ENCODE measurements around the gene NAP1L4.
"Not testable (repeated sequence)": the region's sequence is repeated elsewhere in the genome, so short reads cannot be mapped to it uniquely, and the experiment has no call there.

The NAP1L4 gene

GRCh38 chr11:2921261-2921660 is 70.9 kb downstream of the NAP1L4 start:
- no peak for DNase-seq

- DNase-seq = no peak
Observed at GRCh38 chr11:2920343-2920742, 71.8 kb downstream of the NAP1L4 start.

DNA sequence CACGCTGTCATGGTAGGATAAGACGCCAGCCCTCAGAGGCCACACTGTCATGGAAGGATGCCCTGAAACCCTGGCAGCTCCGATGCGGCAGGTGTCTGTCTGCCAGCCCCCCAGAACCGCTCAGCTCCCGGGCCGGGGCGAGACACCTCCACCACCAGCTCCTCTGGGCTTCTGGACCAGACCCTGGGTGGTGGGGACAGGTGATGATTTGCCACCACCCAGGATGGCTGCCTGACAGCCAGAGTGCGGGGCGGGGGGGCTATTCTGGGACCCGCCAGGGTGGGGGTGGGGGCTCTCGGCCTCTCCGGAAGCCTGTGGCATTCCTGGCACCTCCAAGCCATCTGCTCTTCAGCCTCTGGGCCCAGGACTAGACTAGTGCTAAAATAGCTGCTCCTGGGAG is 72.3 kb downstream of the NAP1L4 start:
- DNase-seq = no peak

DNA sequence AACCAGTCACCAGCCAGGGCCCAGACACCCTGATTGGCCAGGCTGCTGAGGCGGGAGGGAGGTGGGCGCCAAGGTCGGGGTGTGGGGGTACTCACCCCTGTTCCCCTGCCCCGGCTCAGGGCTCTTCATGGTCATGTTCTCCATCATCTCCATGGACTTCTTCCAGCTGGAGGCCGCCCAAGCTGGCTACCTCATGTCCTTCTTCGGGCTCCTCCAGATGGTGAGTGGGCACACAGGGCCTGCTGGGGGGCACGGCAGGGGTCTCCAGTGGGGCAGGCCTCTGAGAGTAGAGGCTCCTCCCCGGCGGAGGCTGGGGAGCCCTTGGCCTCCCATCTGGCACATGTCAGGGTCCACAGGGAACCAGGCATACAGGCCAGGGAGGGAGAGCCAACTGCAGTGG is 72.9 kb downstream of the NAP1L4 start:
- DNase-seq = no peak

DNA sequence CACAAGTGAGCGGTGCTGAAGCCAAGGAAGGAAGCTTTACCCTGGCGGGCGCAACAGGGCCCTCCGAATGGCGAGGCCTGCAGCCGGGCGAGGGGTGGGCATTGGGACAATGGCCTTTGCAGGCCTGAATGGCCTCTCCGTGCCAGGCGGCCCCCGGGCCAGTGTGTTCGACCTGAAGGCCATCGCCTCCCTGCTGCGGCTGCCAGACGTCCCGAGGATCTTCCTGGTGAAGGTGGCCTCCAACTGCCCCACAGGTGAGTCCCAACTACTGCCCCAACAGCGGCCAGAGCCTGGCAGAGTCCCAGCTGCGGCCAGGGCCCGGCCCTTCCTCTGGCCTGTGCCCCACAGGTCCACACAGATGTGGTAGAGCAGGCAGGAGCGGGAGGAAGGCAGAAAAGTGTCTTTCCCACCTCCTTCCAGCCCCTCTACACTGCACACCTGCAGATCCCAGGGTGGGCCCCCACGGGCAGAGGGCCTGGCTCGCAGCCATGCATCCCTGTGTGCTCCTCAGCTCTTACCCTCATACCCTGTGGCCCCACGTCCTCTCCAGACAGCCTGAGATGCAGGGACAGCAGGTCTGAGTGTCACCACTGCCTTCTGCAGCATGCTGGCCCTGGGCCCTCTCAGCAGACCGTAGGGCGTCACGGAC is 74.2 kb downstream of the NAP1L4 start:
- DNase-seq = no peak

DNA sequence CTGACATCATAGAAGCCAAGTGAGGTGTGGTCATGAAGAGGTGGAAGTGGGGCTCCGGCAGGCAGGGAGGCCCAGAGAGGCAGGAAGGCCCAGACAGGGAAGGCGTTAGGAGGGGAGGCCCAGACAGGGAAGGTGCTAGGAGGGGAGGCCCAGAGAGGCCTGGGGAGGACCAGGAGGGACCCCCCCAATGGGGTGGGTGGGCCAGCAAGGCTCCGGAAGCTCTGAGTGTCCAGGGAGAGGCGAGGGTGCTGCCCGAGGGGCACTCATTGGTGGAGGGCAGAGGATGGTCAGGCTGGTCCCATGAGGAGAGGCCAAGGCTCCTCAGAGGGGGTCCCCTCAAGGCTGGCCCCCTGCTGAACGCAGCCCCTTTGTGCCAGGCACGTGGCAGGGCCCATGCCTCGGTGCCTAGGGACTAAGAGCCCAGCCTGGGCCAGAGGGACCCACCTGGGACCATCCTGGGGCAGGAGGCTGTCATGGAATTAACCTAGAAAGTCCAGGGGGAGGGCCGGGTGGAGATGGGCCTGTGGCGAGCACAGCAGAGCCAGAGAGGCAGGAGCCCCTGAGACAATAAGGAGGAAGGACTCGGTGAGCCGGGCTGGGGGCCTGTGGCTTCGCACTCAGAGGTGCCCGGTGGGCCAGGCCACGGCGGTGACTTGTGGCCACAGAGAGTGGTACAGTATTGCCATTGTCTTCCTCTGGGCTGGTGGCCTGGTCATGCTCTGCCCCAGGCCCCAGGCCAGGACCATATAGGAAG is 75.1 kb downstream of the NAP1L4 start:
- no peak for DNase-seq

GRCh38 chr11:2916114-2916891 is 75.8 kb downstream of the NAP1L4 start:
- no peak for DNase-seq

DNA sequence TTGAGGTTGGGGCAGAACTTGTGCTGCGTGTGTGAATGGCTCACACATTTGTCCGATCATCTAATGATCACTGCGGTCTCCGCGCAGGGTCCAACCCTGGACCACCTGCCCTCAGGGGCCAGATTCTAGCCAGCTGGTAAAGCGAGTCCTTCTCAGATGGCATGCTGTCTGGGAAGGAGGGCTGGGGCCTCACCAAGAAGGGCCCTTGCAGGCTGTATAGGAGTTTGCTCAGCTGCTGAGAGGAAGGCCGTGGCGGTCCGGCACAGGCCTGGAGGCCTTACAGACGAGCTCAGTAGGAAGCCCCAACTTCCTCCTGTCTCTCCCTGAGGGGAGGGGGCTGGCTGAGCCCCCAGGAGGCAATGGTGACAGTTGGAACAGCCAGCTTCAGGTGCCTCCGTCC is 76.7 kb downstream of the NAP1L4 start:
- no peak for DNase-seq

GRCh38 chr11:2914455-2915195 is 77.5 kb downstream of the NAP1L4 start:
- DNase-seq = no peak

GRCh38 chr11:2913776-2914175 is 78.4 kb downstream of the NAP1L4 start:
- no peak for DNase-seq

GRCh38 chr11:2913019-2913431 is 79.1 kb downstream of the NAP1L4 start:
- no peak for DNase-seq

GRCh38 chr11:2912498-2912897 is 79.6 kb downstream of the NAP1L4 start:
- no peak for DNase-seq

GRCh38 chr11:2911785-2912391 is 80.2 kb downstream of the NAP1L4 start:
- DNase-seq = no peak

DNA sequence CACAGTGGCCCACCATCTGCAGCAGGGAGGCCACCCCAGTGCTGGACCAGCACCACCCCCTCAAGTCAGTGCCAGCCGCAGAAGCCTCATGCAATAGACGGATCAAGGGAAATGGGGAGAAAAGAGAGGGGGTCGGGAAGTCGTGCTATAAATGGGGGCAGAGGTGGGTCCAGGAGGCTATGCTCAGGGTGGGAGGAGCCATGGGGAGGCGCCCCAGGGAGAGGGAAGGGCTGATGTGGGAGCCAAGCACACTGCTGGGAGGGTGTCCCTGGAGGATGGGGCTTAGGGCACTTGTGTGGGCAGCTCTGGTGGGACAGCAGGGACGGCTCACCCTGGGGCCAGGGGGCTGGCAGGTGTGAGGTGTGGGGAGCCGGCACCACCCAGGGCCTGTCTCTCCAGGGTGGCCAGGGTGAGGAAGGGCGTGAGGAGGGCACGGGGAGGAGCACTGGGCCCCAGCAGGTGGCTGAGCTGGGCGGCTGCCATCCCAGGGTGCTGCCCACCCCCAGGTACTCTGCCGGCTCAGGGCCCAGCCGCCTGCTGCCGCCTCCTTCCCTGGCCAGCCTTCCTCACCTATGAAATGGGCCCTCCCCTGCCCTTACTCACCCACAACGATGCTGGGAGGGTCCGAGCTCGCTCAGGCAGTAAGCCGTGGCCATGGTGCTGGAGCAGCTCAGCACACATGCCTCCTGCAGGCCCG is 80.9 kb downstream of the NAP1L4 start:
- no peak for DNase-seq

GRCh38 chr11:2910401-2910955 is 81.7 kb downstream of the NAP1L4 start:
- no peak for DNase-seq

DNA sequence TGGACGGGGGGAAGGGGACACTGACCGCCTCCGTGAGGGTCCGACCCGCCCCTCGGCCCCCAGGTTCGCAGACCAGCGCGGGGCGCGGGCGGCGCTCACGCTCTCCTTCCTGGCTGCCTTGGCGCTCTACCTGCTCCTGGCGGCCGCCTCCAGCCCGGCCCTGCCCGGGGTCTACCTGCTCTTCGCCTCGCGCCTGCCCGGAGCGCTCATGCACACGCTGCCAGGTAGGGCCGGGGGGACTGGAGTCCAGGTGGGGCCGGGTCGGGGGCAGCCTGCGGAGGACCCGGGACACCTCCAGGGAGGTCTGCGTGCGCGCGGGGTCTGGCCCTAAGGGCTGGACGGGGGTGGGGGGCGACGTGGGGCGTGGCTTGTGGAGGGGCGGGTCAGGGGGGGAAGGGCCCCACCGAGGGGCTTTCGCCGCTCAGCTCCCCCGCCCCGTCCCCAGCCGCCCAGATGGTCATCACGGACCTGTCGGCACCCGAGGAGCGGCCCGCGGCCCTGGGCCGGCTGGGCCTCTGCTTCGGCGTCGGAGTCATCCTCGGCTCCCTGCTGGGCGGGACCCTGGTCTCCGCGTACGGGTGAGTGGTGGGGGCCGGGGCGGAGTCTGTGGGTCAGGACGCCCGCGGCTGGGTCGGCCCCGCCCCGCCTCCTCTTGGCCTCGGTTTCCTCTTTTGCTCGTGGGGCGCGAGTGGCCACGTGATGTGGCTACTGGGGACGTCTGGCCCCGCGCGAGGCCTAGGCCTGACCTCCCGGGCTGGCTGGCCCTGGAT is 82.8 kb downstream of the NAP1L4 start:
- DNase-seq = no peak

DNA sequence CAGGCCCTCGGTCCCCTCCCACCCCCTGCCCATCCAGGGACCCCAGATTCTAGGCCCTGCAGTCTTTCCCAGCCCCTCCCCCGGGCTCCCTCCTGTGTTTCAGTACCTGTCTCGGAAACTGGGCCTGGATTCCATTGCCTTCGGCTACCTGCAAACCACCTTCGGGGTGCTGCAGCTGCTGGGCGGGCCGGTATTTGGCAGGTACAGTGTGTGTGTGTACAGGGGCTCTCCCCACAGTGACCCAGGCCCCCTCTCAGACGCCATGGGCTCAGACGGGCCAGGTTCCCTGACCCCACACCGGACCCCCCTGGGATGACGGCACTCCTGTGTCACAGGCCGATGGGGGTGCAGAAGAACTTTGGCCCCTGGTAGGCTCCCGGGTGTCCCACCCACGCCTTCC is 84.0 kb downstream of the NAP1L4 start:
- no peak for DNase-seq

DNA sequence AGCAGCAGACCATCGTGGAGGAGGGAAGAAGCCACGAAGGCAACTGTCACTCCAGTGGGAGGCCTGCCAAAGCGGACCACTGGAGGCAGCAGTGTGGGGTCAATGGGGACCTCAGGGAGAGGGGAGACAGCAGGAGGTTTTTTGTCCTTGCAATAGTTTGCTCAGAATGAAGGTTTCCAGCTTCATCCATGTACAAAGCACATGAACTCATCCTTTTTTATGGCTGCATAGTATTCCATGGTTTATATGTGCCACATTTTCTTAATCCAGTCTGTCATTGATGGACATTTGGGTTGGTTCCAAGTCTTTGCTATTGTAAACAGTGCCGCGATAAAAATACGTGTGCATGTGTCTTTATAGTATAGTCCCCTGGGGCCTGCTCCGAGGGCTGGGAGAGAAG is 86.8 kb downstream of the NAP1L4 start:
- DNase-seq = not testable (repeated sequence)

- no peak for DNase-seq
Observed at GRCh38 chr11:2904153-2905052, 87.7 kb downstream of the NAP1L4 start.

GRCh38 chr11:2903672-2904011 is 88.5 kb downstream of the NAP1L4 start:
- DNase-seq = no peak

Measured in suppressor macrophage treated with lipopolysaccharide for 4 hours (primary cell).